ENCODE results near the gene ARL5C.

ARL5C gene

GRCh38 chr17:39114723-39115122 lies 51.2 kb downstream of the ARL5C start:
- in situ Hi-C loops (cut with MboI; ENCODE audit: low sequenced_read_pairs): no loop called here

GRCh38 chr17:39113871-39114270 lies 52.1 kb downstream of the ARL5C start:
- in situ Hi-C loops (cut with MboI; ENCODE audit: low sequenced_read_pairs): no loop called here

- in situ Hi-C loops (cut with MboI; ENCODE audit: low sequenced_read_pairs): no loop called here
Observed at GRCh38 chr17:39110435-39111136, 55.4 kb downstream of the ARL5C start.

GRCh38 chr17:39108461-39109375 lies 57.2 kb downstream of the ARL5C start:
- in situ Hi-C loops (cut with MboI; ENCODE audit: low sequenced_read_pairs): no loop called here

GRCh38 chr17:39107973-39108372 lies 58.0 kb downstream of the ARL5C start:
- in situ Hi-C loops (cut with MboI; ENCODE audit: low sequenced_read_pairs): no loop called here

GRCh38 chr17:39107155-39107554 lies 58.8 kb downstream of the ARL5C start:
- in situ Hi-C loops (cut with MboI; ENCODE audit: low sequenced_read_pairs): no loop called here

Measured in HL-60/S4 (cell line).